Thoracic aorta (tissue), 2 donors: Measurements from ENCODE around the gene DLGAP3. TPM values are rescaled to one million over a fixed set of nuclear protein-coding genes. Genes with fewer than 3 reads are reported as not detected.

ENCODE experiments used
- ATAC-seq: fragments of 150-250 bp; one replicate; pipeline ENCODE4 v1.8.0; 2017; ENCODE audit warnings: low read depth; ENCODE audit not compliant: insufficient number of reproducible peaks, low FRiP score
- DNase-seq: peaks from one replicate; pipeline ENCODE4 v3.0.0-alpha.2; 2020; ENCODE audit warnings: low spot score
- H3K27ac ChIP-seq, 2 donors: fragments of 200-600 bp; sonication (generic); 1 replicate in 1 of 2; 2 replicates in 1 of 2; pipeline ENCODE4 v1.5.1; 2016; ENCODE audit warnings: mild to moderate bottlenecking in 2 of 2, moderate library complexity in 2 of 2
- H3K27me3 ChIP-seq: fragments of 200-600 bp; sonication (generic); replicated peaks from 2 replicates; pipeline ENCODE4 v1.6.0; 2016; ENCODE audit warnings: mild to moderate bottlenecking; ENCODE audit not compliant: insufficient read depth
- H3K36me3 ChIP-seq: fragments of 200-600 bp; sonication (generic); one replicate; pipeline ENCODE4 v1.5.1; 2016
- H3K4me1 ChIP-seq, 2 donors: fragments of 200-600 bp; sonication (generic); 1 replicate in 1 of 2; 2 replicates in 1 of 2; pipeline versions ENCODE4 v1.5.1 to v1.6.0; 2016; ENCODE audit warnings: low read depth in 2 of 2, mild to moderate bottlenecking in 1 of 2; ENCODE audit not compliant: control insufficient read depth in 1 of 2
- H3K4me3 ChIP-seq: fragments of 200-600 bp; sonication (generic); 2 replicates; pipeline ENCODE4 v1.5.1; 2016; ENCODE audit warnings: mild to moderate bottlenecking
- H3K9me3 ChIP-seq: fragments of 200-600 bp; sonication (generic); 2 replicates; pipeline ENCODE4 v1.5.1; 2016
- CTCF ChIP-seq: fragments of 200-600 bp; sonication (generic); IDR thresholded peaks from one replicate; pipeline ENCODE4 v1.5.1; 2019; ENCODE audit warnings: antibody characterized with exemption
- total RNA-seq, 2 donors: library from RNA; depleted of rRNA; stranded (reverse); fragments of >200 nt; gene quantifications; one replicate each; pipeline versions ENCODE4 v1.1.0 to v1.2.3, GENCODE V29; 2016

The DLGAP3 gene
- total RNA-seq, 2 donors from 2014 or later = 0.14 to 0.21 TPM

- H3K4me3 ChIP-seq = no peak overlapping the region
- no peaks in the 10 kb centered on the region for H3K36me3 ChIP-seq
- DNase-seq = no peak
- no peaks in the 10 kb centered on the region for H3K27me3 ChIP-seq
- H3K4me1 ChIP-seq = no peaks in the 10 kb centered on the region
- no peaks in the 10 kb centered on the region for H3K9me3 ChIP-seq
- no peak for TF ChIP-seq CTCF
- ATAC-seq = no peak
- H3K27ac ChIP-seq = no peak overlapping the region
These were observed 13.3 kb downstream of the DLGAP3 start for GRCh38 chr1:34916104-34916503.

- no peak overlapping the region for H3K27ac ChIP-seq
- H3K27me3 ChIP-seq = no peaks in the 10 kb centered on the region
- DNase-seq (no peak), ATAC-seq (no peak)
- no peak for TF ChIP-seq CTCF
- no peak overlapping the region for H3K4me3 ChIP-seq
- no peaks in the 10 kb centered on the region for H3K9me3 ChIP-seq
- no peaks in the 10 kb centered on the region for H3K4me1 ChIP-seq
- no peaks in the 10 kb centered on the region for H3K36me3 ChIP-seq
These were observed 13.9 kb downstream of the DLGAP3 start for GRCh38 chr1:34915521-34915920.

GRCh38 chr1:34914958-34915357 lies 14.5 kb downstream of the DLGAP3 start:
- ATAC-seq (no peak), DNase-seq (no peak)
- no peak for TF ChIP-seq CTCF
- no peaks in the 10 kb centered on the region for H3K4me1 ChIP-seq
- H3K27ac ChIP-seq = no peak overlapping the region
- H3K36me3 ChIP-seq = no peaks in the 10 kb centered on the region
- H3K9me3 ChIP-seq = no peaks in the 10 kb centered on the region
- no peak overlapping the region for H3K4me3 ChIP-seq
- no peaks in the 10 kb centered on the region for H3K27me3 ChIP-seq

GRCh38 chr1:34911465-34911864 lies 18.0 kb downstream of the DLGAP3 start:
- Histone ChIP-seq H3K9me3 (no peaks in the 10 kb centered on the region), H3K4me3 (no peak overlapping the region), H3K27ac (no peak overlapping the region), H3K36me3 (no peaks in the 10 kb centered on the region), H3K4me1 (no peaks in the 10 kb centered on the region), H3K27me3 (no peaks in the 10 kb centered on the region)
- no peak for ATAC-seq
- no peak for TF ChIP-seq CTCF
- DNase-seq = no peak

- DNase-seq (no peak), ATAC-seq (no peak)
These were observed 19.0 kb downstream of the DLGAP3 start for GRCh38 chr1:34910425-34910824.

More at GRCh38 chr1:34910425-34910824, 19.0 kb downstream of the DLGAP3 start:
- TF ChIP-seq CTCF = no peak
- Histone ChIP-seq H3K36me3 (no peaks in the 10 kb centered on the region), H3K4me1 (no peaks in the 10 kb centered on the region), H3K27me3 (no peaks in the 10 kb centered on the region), H3K4me3 (no peak overlapping the region), H3K9me3 (no peaks in the 10 kb centered on the region), H3K27ac (no peak overlapping the region)
